HepG2 (cell line): ENCODE data around the gene USP40.

ENCODE experiments used
- SAP130 ChIP-seq: IDR thresholded peaks from 2 replicates; pipeline ENCODE4 v1.6.1; 2016; ENCODE audit warnings: low read depth
- STAG1 ChIP-seq: sonication (generic); formaldehyde crosslinking; IDR thresholded peaks from 2 replicates; pipeline ENCODE4 v1.4.0; 2020; ENCODE audit warnings: missing genetic modification reagents

GRCh38 chr2:233535271-233535670 is 31.3 kb downstream of the USP40 start:
- TF ChIP-seq SAP130 (CRISPR knock-in tag) (no peak), STAG1 (CRISPR knock-in tag) (no peak)
